ENCODE results near the gene ALDH3A2.

DNA sequence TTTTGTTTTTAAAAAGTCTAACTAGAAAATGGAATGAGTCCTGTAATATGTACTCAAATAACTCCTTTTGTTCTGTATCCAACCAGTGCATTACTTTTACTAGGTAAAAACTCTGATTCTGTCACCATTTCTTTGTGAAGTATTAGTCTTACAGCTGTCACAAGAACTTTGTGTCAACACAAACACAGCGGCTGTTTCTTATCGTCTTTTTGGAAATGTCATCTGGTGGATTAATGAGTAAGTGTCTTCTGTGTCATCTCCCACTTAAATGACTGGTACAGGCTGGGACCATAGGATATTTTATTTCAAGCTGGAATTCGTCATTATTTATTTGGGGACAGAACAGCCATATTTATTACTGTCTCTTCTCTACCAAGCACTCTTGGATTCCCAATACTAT is 19.1 kb upstream of the ALDH3A2 start:
- TF ChIP-seq EZH2 (IDR thresholded peaks at IDR 0.05; ENCODE audit: insufficient read depth, poor library complexity, severe bottlenecking) = no peak
- no peak for TF ChIP-seq EZH2phosphoT487 (IDR thresholded peaks at IDR 0.05; ENCODE audit: insufficient read depth, low read depth)

All from GM23248 (cell line).